Retinal pigment epithelial cell (primary cell): ENCODE results near the gene RPS19.

Experiments
- DNase-seq: peaks from one replicate; pipeline ENCODE4 v3.0.0-alpha.2; 2010; ENCODE audit warnings: low read depth
- H3K4me3 ChIP-seq: 2 replicates; pipeline ENCODE4 v1.5.1; 2011; ENCODE audit warnings: mild to moderate bottlenecking, low read length, control low read depth, moderate library complexity
- CTCF ChIP-seq: conservative IDR thresholded peaks from 2 replicates; pipeline ENCODE4 v1.5.1; 2011; ENCODE audit warnings: low read depth, low read length, control low read depth, inconsistent platforms

Gene RPS19

GRCh38 chr19:41893899-41894298, 33.8 kb downstream of the RPS19 start:
- DNase-seq = no peak
- peak; percentile 10 for TF ChIP-seq CTCF
- no peak overlapping the region for H3K4me3 ChIP-seq

GRCh38 chr19:41894350-41894749, 34.3 kb downstream of the RPS19 start:
- DNase-seq = no peak
- H3K4me3 ChIP-seq = no peak overlapping the region
- no peak for TF ChIP-seq CTCF

DNA sequence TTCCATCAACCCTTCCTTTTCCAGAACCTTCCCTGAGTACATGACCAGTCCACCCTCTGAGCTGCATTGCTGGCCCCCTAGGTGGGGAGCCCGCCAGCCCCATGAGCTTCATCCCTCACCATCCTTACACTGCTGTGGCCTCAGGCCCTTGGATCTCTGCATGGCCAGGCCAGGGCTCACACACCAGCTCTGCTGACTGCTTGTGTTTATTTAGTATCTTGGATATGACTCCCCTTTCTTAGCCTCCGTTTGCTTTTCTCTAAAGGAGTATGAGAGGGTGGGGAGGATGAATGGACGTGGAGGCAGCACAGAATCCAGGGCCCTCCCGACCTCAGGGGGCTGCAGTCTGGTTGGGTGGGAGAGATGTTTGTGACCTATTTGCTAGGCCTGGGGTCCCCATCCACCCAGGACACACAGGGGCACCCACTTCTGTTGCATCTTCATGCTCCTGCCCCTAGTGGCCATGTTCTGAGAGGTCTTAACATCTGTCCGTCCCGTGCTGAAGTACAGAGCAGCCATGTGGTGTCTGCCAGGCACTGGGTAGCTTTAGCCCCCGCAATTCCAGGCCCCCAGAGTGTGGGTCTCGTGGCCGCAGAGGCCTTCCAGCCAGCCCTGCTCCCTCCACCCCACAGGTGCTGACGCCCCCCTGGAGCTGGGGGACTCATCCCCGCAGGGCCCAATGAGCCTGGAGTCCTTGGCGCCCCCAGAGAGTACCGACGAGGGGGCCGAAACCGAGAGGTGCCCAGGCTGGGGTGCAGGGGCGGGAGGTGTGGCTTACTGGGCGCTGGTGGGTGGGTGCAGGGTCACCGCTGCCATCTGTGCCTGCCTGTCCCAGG, 35.9 kb downstream of the RPS19 start:
- TF ChIP-seq CTCF = peak; percentile 31
- DNase-seq = no peak
- no peak overlapping the region for H3K4me3 ChIP-seq

DNA sequence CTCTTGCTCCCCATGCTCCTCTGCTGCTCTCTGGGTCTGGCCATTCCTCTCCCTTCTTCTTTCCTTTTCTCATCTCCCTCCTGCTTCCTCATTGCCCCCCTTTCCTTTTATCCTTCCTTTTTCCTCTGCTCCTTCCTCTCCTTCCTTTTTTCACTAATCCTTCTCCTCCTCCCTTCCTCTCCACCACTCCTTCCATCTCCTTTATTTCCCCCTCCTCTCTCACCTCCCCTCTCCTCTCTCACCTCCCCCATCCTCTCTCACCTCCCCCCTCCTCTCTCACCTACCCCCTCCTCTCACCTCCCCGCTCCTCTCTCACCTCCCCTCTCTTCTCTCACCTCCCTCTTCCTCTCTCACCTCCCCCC, 36.5 kb downstream of the RPS19 start:
- TF ChIP-seq CTCF = no peak
- H3K4me3 ChIP-seq = no peak overlapping the region
- DNase-seq = no peak

GRCh38 chr19:41897181-41897580, 37.1 kb downstream of the RPS19 start:
- no peak for DNase-seq
- no peak overlapping the region for H3K4me3 ChIP-seq
- TF ChIP-seq CTCF = no peak

GRCh38 chr19:41897820-41898219, 37.8 kb downstream of the RPS19 start:
- H3K4me3 ChIP-seq = no peak overlapping the region
- no peak for TF ChIP-seq CTCF
- DNase-seq = no peak

DNA sequence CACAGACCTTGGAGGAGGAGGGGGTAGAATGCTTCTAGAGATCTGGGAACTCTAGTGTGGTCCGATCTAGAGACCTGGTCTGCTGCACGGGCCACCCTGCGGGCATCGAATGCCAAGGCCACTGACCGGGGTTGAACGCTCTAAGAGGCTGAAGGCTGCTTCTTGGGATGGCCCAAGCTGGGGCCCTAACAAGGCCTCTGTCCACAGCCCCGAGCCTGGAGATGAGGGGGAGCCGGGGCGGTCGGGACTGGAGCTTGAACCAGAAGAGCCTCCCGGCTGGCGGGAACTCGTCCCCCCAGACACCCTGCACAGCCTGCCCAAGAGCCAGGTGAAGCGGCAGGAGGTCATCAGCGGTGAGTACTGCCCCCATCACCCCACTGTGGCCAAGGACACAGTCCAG, 38.2 kb downstream of the RPS19 start:
- H3K4me3 ChIP-seq = no peak overlapping the region
- no peak for DNase-seq
- no peak for TF ChIP-seq CTCF
